HepG2 (cell line): ENCODE data around the gene CD19. TPM values are rescaled to one million over a fixed set of nuclear protein-coding genes. Genes with fewer than 3 reads are reported as not detected.

Experiments
- CBX5 ChIP-seq: sonication (generic); formaldehyde crosslinking; IDR thresholded peaks from 2 replicates; pipeline ENCODE4 v1.4.0; 2020; ENCODE audit warnings: missing genetic modification reagents, borderline replicate concordance
- HNRNPK ChIP-seq: fragments of 200-400 bp; formaldehyde crosslinking; IDR thresholded peaks from 2 replicates; pipeline ENCODE4 v1.6.1; 2018; ENCODE audit warnings: low read length, low read depth, moderate library complexity, mild to moderate bottlenecking; ENCODE audit not compliant: poor library complexity, severe bottlenecking
- MTA3 ChIP-seq: sonication (generic); formaldehyde crosslinking; IDR thresholded peaks from 2 replicates; pipeline ENCODE4 v1.4.0; 2020; ENCODE audit warnings: missing genetic modification reagents
- NFAT5 ChIP-seq: sonication (generic); formaldehyde crosslinking; IDR thresholded peaks from 2 replicates; pipeline ENCODE4 v1.4.0; 2020; ENCODE audit warnings: missing genetic modification reagents
- NFIC ChIP-seq: IDR thresholded peaks from 2 replicates; pipeline ENCODE4 v1.6.1; 2012; ENCODE audit warnings: mild to moderate bottlenecking, low read length, inconsistent platforms
- PREB ChIP-seq: sonication (generic); formaldehyde crosslinking; IDR thresholded peaks from 2 replicates; pipeline ENCODE4 v1.4.0; 2020; ENCODE audit warnings: missing genetic modification reagents
- RBFOX2 ChIP-seq: fragments of 200-400 bp; formaldehyde crosslinking; IDR thresholded peaks from 2 replicates; pipeline ENCODE4 v1.6.1; 2017; ENCODE audit warnings: low read depth, mild to moderate bottlenecking, low read length
- RBM22 ChIP-seq: fragments of 200-400 bp; formaldehyde crosslinking; optimal IDR thresholded peaks from 2 replicates; pipeline ENCODE3; 2017; ENCODE audit warnings: mild to moderate bottlenecking, low read length, moderate library complexity
- RFX5 ChIP-seq: IDR thresholded peaks from 2 replicates; pipeline ENCODE4 v1.6.1; 2011; ENCODE audit warnings: low read depth, low read length, improper control_type of control experiment
- SIX4 ChIP-seq: sonication (generic); formaldehyde crosslinking; IDR thresholded peaks from 2 replicates; pipeline ENCODE4 v1.4.0; 2020; ENCODE audit warnings: missing genetic modification reagents
- SNAPC5 ChIP-seq: sonication (generic); formaldehyde crosslinking; IDR thresholded peaks from 2 replicates; pipeline ENCODE4 v1.8.1; 2023; ENCODE audit warnings: mild to moderate bottlenecking, missing genetic modification reagents, borderline replicate concordance
- SNRNP70 ChIP-seq: fragments of 200-400 bp; formaldehyde crosslinking; IDR thresholded peaks from 2 replicates; pipeline ENCODE4 v1.6.1; 2017; ENCODE audit warnings: mild to moderate bottlenecking, low read depth, low read length, moderate library complexity
- SUZ12 ChIP-seq: fragments of 150-350 bp; IDR thresholded peaks from 2 replicates; pipeline ENCODE4 v1.6.1; 2014; ENCODE audit warnings: low read depth, low read length
- TBX3 ChIP-seq: fragments of 450-650 bp; IDR thresholded peaks from 2 replicates; pipeline ENCODE4 v1.6.1; 2017; ENCODE audit warnings: antibody characterized with exemption, mild to moderate bottlenecking, inconsistent platforms, borderline replicate concordance
- TRIM24 ChIP-seq: sonication (generic); formaldehyde crosslinking; IDR thresholded peaks from 2 replicates; pipeline ENCODE4 v1.8.0; 2022; ENCODE audit warnings: mild to moderate bottlenecking, missing genetic modification reagents
- XBP1 ChIP-seq: sonication (generic); formaldehyde crosslinking; IDR thresholded peaks from 2 replicates; pipeline ENCODE4 v1.5.0; 2020; ENCODE audit warnings: missing genetic modification reagents
- ZBTB3 ChIP-seq: sonication (generic); formaldehyde crosslinking; IDR thresholded peaks from 2 replicates; pipeline ENCODE4 v1.4.0; 2020; ENCODE audit warnings: low read depth, mild to moderate bottlenecking, moderate library complexity, missing genetic modification reagents, borderline replicate concordance
- ZC3H13 ChIP-seq: sonication (generic); formaldehyde crosslinking; IDR thresholded peaks from 2 replicates; pipeline ENCODE4 v1.8.1; 2023; ENCODE audit warnings: mild to moderate bottlenecking, missing genetic modification reagents, moderate library complexity
- ZFY ChIP-seq: sonication (generic); formaldehyde crosslinking; IDR thresholded peaks from 2 replicates; pipeline ENCODE4 v1.4.0; 2020; ENCODE audit warnings: missing genetic modification reagents
- ZNF253 ChIP-seq: sonication (generic); formaldehyde crosslinking; IDR thresholded peaks from 2 replicates; pipeline ENCODE4 v1.8.0; 2022; ENCODE audit warnings: mild to moderate bottlenecking, missing genetic modification reagents, borderline replicate concordance
- ZNF256 ChIP-seq: sonication (generic); formaldehyde crosslinking; conservative IDR thresholded peaks from 2 replicates; pipeline ENCODE4 v1.4.0; 2020; ENCODE audit warnings: missing genetic modification reagents
- ZNF670 ChIP-seq: sonication (generic); formaldehyde crosslinking; IDR thresholded peaks from 2 replicates; pipeline ENCODE4 v1.8.0; 2022; ENCODE audit warnings: mild to moderate bottlenecking, missing genetic modification reagents, borderline replicate concordance
- ZNF703 ChIP-seq: sonication (generic); formaldehyde crosslinking; IDR thresholded peaks from 2 replicates; pipeline ENCODE4 v1.5.1; 2020; ENCODE audit warnings: missing genetic modification reagents, mild to moderate bottlenecking, moderate library complexity, borderline replicate concordance
- ZNF772 ChIP-seq: sonication (generic); formaldehyde crosslinking; IDR thresholded peaks from 2 replicates; pipeline ENCODE4 v1.5.0; 2020; ENCODE audit warnings: mild to moderate bottlenecking, missing genetic modification reagents
- polyA plus RNA-seq, 8 experiments: library from polyadenylated mRNA; depleted of rRNA in 3 of 8; stranded (reverse) in 7 of 8; unstranded in 1 of 8; fragments of >200 nt; fragmentation: Illumina TruSeq in 4 of 8; extraction: Trizol in 4 of 8; gene quantifications; 2 replicates each; pipeline versions ENCODE4 v1.2.1 to v1.2.3, GENCODE V29; 2011 to 2016; ENCODE audit warnings: low read depth in 4 of 8, missing spikeins in 1 of 8, mixed read lengths in 1 of 8; ENCODE audit not compliant: insufficient read depth in 1 of 8
- total RNA-seq, 5 experiments: library from RNA; depleted of rRNA; stranded (reverse); fragments of >200 nt; fragmentation: Illumina TruSeq; extraction: Trizol; gene quantifications; 2 replicates each; pipeline ENCODE4 v1.2.3, GENCODE V29; 2016; ENCODE audit warnings: low read depth in 1 of 5

The CD19 gene
- total and polyA plus RNA-seq, 2 of the 13 experiments (the other 11 are each of a cell fraction or from before 2014, with no cell fraction given), result 0.55 to 1.1 TPM

GRCh38 chr16:28935924-28936783 lies 4.4 kb downstream of the CD19 start (continued):
- TF ChIP-seq SUZ12 (no peak), SIX4 (no peak), ZNF772 (CRISPR knock-in tag) (no peak; the same call in 1 of the 2 replicates), TRIM24 (CRISPR knock-in tag) (no peak), ZNF670 (CRISPR knock-in tag) (peak; percentile 63), PREB (CRISPR knock-in tag) (no peak), NFIC (no peak), TBX3 (no peak), SNRNP70 (no peak), RBFOX2 (no peak), MTA3 (CRISPR knock-in tag) (no peak), ZNF256 (CRISPR knock-in tag) (no peak; the same call in 1 of the 2 replicates), XBP1 (CRISPR knock-in tag) (no peak), CBX5 (CRISPR knock-in tag) (no peak), ZNF253 (CRISPR knock-in tag) (0 out of 2 replicates have a peak, but pooled peaks have one; percentile 38), ZBTB3 (CRISPR knock-in tag) (no peak), ZFY (no peak; the same call in 1 of the 2 replicates), HNRNPK (no peak), ZNF703 (CRISPR knock-in tag) (no peak), RFX5 (no peak), NFAT5 (0 out of 2 replicates have a peak, but pooled peaks have one; percentile 14), SNAPC5 (CRISPR knock-in tag) (no peak), ZC3H13 (CRISPR knock-in tag) (peak; percentile 73; the same call in 1 of the 2 replicates), RBM22 (no peak)
